Transverse colon (tissue), 4 donors: ENCODE results near the gene ADAM11.

ENCODE experiments used
- CTCF ChIP-seq, 5 experiments: fragments of 200-600 bp in 3 of 5; fragments of 450-650 bp in 2 of 5; sonication (generic) in 3 of 5; IDR thresholded peaks; 1 replicate in 2 of 5; 2 replicates in 3 of 5; pipeline ENCODE4 v1.5.1; 2016 to 2017; ENCODE audit warnings: antibody characterized with exemption in 5 of 5, inconsistent platforms in 3 of 5, mild to moderate bottlenecking in 2 of 5, moderate library complexity in 1 of 5
- EP300 ChIP-seq: sonication (generic); formaldehyde crosslinking; IDR thresholded peaks from one replicate; pipeline ENCODE4 v1.6.1; 2017; ENCODE audit warnings: antibody characterized with exemption, low read depth
- POLR2A ChIP-seq: fragments of 450-650 bp; IDR thresholded peaks from one replicate; pipeline ENCODE4 v1.6.1; 2016; ENCODE audit warnings: antibody characterized with exemption, mild to moderate bottlenecking, moderate library complexity
- POLR2AphosphoS5 ChIP-seq, 3 donors: sonication (generic); formaldehyde crosslinking; IDR thresholded peaks; one replicate each; pipeline ENCODE4 v1.6.1; 2016; ENCODE audit warnings: antibody characterized with exemption in 3 of 3

DNA sequence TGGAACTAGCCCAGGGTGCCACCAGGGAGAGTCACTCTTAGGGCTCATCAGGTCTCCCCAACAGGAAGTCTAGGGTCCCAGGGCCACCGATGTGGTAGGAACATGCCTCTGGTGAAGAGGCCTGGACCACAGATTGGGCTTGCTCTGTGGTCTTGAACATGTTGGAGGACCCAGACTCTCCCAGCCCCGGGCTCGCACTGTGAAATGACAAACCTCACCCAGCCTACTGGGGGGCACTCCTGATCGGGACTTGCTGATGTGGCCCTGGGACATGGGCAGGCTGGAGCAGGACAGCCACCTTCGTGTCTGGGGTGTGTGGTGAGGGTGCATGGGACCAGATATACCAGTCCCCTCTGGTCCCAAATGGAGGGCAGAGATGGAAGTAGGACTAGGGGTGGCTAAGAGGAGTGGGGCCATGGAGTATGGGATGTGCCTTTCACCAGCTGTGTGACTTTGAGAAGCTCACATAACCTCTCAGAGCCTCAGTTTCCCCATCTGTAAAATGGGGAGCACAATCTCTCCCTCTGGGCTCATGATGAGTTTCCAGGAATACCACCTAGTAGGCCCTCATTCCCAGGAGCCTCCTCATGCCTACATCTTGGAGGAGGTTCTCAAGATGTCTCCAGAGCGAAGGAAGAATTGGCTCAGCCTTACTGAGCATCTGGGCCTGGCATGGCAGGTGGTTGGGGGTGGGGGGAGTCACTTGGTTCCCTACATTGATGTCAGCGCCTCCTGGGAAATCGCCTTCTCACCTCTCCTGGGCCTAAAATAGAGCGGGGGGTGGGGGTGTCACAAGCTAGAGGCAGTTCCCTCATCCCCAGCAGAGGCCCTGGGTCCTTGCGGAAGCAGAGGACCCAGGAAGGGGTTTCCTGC, 1.5 kb upstream of the ADAM11 start:
- TF ChIP-seq CTCF (IDR thresholded peaks at IDR 0.05): no peak
- TF ChIP-seq POLR2AphosphoS5 (IDR thresholded peaks at IDR 0.05): no peak
- no peak for TF ChIP-seq EP300
- TF ChIP-seq POLR2A: no peak
